Measurements from ENCODE around the gene CCDC106.

Gene CCDC106

DNA sequence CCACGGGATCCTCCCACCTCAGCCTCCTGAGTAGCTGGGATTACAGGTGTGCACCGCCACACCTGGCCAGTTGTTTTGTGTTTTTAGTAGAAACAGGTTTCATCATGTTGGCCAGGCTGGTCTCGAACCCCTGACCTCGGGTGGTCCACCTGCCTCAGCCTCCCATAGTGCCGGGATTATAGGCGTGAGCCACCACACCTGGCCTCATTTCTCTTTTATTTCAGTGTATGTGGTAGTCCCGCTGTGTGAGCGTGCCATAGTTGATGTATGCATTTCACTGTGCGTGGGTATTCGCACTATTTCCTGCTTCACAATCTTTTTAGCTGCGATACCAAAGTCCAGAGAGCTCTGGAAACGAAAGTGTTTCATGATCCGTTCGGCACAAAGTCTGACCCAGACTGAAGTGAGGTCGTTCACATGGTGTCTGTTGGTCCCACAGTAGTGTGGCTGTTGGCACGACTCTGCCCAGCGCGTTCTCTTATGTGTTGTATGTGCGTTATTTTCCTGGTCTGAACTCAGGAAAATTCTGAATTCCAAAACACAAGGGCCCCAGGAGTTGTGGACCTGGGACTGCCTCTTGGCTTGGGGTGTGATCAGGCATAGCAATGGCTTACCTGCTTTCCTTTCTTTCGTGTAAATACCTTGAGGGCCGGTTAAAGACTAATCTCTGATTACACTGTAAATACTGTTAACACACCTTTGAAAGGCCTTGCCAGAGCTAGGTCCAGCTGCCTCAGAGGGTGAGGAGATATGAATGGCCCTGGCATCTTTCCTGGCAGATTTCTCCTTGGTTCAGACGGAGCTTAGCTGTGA, 35.6 kb downstream of the CCDC106 start:
- DNase-seq (ENCODE audit: low read depth), result no peak

DNA sequence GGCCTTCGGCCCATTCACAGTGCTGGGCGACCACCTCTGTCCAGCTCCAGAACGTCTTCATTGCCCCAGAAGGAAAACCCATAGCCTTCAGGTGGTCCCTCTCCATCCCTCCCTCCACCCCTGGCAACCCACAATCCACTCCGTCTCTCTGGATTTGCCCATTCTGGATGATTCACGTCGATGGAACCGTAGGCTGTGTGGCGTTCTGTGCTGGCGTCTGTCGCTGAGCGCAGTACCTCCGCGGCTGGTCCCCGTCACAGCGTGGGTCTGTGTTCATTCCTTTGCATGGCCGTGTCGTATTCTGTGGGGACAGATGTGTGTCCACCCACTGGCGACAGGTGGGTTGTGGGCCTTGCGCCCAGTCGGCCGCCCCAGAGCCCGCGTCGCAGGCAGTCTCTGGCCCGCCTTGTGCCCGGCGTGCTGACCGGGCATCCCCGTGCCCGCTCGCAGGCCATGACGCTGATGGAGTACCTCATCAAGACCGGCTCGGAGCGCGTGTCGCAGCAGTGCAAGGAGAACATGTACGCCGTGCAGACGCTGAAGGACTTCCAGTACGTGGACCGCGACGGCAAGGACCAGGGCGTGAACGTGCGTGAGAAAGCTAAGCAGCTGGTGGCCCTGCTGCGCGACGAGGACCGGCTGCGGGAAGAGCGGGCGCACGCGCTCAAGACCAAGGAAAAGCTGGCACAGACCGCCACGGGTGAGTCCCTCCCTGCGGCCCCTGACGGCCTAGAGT, 37.1 kb downstream of the CCDC106 start:
- DNase-seq (ENCODE audit: low read depth), result no peak

DNA sequence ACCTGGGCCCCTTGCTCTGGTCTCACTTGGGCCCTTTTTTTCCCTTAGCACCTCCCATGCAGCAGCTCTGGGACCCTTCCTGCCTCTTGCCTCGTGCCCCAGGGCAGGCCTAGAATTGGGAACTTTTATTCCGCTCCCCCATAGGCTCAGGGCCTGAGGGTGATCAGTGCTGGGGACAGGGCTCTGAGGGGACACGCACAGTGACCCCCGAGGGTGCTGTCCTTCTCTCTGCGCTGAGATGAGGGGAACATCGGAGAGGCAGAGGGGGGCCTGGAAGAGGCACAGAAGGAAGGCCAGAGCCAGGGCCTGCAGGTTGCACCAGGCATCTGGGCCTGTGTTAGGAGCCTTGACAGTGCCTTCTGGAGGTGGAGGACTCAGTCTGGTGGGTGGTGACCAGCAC, 37.8 kb downstream of the CCDC106 start:
- DNase-seq (ENCODE audit: low read depth), result no peak

DNA sequence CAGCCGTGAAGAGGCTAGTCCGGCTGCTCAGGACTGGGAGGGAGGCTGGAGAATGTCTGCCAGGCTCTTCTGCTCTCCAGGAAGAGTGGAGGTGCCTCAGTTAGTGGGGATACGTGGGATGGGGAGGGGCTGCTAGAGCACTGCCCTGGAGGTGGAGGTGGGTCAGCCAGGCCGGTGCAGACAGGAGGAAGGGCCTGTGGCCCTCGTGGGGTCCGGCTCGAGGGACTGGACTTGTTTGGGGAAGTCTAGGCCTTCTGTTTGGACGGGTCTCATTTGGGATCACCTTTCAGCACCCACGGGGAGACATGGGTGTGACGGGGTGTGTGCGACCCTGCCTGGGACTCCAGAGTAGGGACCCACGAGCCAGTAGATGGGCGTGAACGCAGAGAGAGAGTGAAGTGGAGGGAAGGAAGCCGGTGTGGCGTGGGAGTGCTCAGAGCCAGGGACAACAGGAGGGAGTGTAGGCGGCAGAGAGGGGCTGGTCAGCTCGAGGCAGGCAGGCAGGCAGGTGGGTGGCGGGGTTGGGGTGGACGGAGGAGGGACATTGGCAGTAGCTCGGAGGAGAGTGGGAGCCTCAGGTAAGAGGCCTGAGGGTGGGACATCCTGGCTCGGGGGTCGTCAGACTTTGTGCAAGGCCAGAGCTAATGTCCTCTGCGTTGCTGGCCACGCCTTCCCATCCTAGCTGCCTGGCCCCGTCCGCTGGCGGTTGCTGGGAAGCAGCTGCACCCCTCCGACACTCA, 38.5 kb downstream of the CCDC106 start:
- DNase-seq (ENCODE audit: low read depth), result no peak

DNA sequence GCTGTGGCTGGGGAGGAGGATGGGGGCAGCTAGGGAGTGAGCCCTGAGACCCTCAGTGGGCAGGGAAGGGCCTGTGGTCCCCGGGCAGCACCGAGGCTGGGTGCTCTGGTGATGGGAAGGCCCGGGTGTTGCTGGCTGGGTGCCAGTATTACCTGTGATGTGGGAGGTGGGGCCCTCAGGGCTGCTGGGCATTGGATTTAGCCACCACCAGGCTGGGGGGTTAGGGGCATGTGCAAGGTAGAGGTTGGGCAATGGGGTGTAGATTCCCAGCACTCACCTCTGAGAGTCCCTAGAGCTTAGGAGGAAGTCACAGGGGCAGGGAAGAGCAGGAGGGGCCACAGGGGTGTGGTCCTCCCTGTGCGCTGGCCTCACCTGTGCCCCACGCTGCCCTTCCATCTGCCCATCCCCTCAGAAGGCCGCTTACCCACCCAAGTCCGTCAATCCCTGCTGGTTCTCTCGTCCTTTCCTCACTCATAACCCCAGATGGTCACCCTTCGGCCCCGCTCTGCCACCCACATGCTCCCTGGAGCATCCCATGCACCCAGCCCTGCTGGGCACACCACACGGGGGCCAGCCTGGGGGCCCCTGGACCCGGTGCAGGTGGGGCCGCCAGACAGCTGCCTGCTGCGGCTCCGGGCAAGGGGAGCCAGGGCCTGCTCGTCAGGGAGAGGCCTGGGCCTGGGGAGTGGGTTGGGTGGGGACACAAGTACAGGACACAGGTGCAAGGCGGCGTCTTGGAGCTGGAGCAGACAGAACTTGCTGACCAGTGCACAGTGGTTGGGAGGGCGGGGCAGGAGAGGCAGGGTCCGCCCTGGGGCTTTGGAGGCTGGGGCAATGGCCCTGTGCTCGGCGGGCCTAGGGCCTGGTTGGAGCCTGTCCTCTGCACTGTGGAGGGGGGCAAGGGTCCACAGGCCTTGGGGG, 39.5 kb downstream of the CCDC106 start:
- DNase-seq (ENCODE audit: low read depth), result no peak

DNA sequence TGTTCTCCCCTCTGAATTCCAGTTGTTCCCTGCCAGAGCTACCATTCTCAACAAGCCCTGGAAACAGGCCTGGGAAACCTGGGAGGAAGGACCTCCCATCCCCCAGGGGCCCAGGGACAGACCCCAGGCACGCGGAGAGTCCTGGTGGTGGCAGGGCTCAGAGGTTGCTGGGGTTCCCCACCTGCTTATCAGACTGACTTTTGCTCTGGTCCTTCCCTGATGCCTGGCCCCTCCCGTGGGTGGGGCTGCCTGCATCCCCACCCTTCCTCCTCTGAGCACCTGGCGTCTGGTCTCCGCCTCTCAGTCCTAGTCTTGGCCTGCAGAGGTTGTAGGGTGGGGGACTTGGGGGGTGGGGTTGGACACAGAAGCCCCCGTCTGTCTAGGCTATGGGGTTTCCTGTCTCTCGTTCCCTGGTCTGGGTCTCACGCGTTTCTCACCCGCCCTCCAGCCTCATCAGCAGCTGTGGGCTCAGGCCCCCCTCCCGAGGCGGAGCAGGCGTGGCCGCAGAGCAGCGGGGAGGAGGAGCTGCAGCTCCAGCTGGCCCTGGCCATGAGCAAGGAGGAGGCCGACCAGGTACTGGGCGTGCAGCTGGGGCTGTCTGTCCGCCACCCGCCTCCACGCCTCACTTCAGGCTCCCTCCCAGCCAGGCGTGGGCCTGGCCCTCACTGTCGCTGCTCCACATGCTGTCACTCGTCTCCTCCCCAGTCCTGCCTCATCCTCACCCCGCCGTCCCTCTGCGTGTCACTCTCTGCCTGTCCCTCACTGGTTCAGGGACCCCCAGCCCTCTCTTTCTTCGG, 40.6 kb downstream of the CCDC106 start:
- DNase-seq (ENCODE audit: low read depth), result no peak

DNA sequence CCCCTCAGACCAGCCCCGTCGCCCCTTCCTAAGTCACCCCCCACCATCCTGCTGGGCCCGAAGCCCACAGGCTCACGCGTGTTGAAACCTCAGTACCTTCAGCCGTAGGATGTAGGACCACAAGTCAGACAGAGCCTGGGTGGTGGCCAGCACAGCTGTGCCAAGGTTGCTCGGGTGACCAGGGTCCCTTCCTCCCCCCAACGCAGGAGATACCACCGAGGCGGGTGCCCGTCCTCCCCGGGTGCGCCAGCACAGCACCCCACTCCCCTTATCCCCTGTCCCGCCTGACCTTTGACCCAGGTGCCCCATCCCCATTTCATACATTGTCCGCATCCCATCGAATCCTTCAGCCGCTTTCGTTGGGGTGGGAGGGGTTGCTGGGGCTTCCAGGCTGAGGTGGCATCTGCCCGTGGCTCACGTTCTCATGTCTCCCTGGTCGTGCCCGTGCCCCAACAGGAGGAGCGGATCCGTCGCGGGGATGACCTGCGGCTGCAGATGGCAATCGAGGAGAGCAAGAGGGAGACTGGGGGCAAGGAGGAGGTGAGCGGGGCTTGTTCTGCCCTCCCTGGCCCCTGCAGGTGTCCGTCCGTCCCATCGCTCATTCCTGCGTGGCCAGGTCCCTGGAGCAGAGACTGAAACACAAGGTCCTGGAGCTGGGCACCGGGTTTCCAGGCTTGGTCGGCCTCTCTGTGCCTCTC, 41.5 kb downstream of the CCDC106 start:
- no peak for DNase-seq (ENCODE audit: low read depth)

DNA sequence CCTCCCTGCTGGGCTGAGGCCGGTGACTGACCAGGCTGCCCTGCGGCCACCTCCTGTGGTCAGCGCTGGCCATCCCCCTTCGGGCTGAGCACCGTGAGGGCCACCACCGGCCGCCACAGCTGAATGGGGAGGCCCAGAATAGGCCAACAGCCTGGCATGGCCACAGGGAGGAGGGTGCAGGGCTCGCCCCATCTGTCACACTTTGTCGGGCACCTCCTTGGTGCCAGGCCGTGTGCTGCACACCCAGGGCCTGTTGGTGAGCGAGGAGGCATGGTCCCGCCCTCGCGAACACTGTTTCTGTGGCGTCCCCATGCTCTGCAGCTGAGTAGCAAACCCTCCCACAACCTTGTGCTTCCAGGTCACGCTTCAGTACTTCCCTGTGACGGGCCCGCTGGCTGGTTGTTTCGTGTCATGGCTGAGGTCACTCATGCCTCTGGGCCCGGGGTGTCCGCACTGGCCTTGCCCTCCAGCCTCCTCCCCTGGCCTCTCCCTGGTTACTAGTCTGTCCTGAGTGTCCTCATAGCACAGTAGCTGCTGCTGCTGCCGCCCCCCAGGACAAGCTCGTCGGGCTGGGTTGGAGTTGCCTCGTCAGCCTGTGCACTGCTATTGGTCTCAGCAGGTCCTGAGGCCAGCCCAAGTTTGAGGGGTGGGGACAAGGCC, 42.2 kb downstream of the CCDC106 start:
- DNase-seq (ENCODE audit: low read depth), result no peak

DNA sequence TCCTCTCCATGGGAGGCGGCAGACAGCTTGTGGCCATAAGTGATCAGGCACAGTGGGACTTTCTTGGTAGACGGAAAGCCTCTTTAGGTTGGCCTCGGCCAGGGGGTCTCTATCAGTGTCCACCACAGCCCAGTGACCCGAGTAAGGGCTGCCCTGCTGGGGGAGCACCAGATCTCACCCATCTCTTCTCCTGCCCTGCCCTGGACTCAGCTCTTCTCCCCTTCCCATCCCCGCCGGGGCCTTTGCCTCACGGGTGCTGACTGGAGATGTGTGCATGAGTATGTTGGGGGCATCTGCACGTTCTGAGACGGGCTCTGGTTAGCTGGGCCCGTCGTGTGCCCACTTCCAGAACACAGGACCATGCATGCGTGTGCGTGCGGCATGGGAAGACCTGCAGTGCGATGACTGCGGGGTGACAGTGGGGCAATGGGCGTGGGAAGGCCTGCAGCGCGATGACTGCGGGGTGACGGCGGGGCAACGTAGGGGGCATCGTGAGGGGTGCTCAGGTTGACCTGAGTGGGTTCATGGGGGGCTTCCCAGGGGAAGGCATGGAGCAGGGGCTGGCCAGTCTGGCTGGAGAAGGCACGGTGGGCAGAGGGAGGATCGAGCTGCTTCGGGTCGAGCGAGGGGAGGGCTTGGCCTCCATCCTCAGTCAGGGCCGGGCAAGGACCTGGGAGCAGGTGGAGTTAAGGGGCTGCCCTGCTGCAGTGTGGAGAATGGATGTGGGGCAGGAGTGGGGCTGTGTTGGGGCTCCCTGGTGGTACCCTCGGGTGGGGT, 42.9 kb downstream of the CCDC106 start:
- DNase-seq (ENCODE audit: low read depth), result no peak

DNA sequence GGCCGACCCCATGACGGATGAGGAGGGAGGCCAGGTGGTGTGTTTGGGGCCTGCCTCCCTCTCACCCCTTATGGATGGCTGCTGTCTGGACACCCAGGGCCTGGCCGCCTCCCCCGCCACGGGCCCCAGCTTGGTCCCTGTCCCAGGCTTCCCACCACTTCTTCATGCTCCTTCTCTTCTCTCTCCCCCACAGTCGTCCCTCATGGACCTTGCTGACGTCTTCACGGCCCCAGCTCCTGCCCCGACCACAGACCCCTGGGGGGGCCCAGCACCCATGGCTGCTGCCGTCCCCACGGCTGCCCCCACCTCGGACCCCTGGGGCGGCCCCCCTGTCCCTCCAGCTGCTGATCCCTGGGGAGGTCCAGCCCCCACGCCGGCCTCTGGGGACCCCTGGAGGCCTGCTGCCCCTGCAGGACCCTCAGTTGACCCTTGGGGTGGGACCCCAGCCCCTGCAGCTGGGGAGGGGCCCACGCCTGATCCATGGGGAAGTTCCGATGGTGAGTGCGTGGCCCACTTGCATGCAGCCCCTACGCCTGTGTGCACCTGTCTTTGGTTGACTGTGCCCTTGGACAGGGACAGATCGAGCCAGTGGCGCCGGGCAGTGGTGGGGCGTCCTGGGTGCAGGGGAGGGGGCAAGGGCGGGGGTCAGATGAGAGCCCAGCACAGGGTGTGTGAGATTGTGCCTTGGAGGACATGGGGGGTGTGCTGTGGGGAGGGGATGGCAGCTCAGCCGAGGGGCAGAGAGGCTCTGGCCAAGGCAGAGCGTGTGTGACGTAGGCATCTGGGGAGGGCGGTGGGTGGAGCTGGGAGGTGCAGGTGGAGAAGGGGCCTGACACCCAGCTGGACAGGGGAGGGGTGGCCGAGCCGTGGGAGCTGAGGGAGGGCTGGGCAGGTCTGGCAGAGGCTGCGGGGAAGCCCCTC, 43.8 kb downstream of the CCDC106 start:
- no peak for DNase-seq (ENCODE audit: low read depth)

DNA sequence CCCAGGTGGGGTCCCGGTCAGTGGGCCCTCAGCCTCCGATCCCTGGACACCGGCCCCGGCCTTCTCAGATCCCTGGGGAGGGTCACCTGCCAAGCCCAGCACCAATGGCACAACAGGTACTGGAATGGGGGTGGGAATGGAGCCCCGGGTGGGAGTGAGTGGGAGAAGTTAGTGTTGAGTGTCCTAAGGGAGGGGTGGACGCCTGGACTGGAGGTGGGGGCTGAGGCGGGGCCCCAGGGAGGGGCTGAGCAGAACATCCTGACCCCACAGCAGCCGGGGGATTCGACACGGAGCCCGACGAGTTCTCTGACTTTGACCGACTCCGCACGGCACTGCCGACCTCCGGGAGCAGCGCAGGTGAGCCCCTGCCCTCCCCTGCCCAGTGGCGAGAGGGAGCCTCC, 44.7 kb downstream of the CCDC106 start:
- DNase-seq (ENCODE audit: low read depth), result no peak

DNA sequence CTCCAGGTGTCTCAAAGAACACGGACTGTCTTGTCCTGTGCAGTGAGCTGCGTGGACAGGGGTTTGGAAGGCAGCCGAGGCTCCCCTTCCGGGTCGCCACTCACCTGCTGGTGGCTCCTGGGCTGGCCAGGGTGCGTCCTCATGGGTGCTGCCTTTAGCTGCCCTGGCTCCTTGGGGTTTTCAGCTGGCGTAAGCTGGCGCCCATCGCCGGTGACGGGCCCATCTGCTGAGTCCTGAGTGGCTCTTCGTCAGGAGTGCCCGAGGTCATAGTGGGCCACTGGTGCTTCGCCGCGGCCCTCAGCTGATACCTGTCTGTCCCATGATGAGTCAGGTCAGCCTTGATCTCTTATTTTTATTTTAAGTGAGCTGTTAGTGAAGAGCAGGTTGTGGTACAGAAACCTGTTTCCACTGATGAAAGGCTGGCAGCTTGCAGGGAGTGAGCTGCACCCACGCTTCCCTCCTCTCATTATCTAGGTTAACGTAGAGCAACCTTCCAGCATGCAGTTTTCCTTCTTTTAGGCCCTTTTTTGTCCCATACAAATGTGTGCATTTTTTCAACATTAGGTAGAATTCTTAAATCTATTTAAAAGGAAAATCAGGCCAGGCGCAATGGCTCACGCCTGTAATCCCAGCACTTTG, 45.4 kb downstream of the CCDC106 start:
- no peak for DNase-seq (ENCODE audit: low read depth)

DNA sequence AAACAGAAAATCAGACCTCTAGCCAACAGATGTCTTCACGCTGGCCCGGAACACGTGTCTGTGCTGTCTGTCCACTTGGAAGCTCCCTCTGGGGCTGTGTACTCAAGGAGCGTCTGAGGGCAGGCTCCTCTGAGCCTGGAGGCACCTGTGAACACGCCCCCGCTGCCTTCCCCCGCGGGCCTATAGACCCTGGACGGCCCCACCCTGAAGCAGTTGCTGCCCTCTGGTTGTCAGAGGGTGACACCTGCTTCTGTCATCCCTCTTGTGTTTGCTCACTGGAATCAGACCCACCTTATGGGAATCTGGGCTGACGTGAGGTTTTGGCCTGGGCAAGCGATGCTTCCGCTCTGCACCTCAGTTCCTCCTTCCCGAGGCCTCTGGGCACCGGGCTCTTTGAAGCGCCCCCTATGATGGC, 46.2 kb downstream of the CCDC106 start:
- DNase-seq (ENCODE audit: low read depth), result no peak

DNA sequence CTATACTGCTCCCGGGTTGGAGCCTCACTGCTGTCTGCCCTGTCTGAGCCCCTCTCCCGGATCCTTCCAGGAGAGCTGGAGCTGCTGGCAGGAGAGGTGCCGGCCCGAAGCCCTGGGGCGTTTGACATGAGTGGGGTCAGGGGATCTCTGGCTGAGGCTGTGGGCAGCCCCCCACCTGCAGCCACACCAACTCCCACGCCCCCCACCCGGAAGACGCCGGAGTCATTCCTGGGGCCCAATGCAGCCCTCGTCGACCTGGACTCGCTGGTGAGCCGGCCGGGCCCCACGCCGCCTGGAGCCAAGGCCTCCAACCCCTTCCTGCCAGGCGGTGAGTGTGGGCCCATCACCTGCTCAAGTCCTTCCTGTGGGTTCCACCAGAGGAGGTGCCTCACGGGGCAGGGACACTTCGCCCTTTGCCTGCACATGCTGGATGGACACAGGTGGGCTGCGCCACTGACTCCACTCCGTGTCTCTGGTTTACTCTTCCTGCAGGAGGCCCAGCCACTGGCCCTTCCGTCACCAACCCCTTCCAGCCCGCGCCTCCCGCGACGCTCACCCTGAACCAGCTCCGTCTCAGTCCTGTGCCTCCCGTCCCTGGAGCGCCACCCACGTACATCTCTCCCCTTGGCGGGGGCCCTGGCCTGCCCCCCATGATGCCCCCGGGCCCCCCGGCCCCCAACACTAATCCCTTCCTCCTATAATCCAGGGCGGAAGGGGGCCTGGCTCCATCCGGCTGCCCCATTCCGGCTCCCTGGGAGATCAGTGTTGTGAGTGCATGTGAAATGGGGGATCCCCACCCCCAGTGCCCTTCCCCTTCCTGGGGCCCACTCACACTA, 46.9 kb downstream of the CCDC106 start:
- no peak for DNase-seq (ENCODE audit: low read depth)

DNA sequence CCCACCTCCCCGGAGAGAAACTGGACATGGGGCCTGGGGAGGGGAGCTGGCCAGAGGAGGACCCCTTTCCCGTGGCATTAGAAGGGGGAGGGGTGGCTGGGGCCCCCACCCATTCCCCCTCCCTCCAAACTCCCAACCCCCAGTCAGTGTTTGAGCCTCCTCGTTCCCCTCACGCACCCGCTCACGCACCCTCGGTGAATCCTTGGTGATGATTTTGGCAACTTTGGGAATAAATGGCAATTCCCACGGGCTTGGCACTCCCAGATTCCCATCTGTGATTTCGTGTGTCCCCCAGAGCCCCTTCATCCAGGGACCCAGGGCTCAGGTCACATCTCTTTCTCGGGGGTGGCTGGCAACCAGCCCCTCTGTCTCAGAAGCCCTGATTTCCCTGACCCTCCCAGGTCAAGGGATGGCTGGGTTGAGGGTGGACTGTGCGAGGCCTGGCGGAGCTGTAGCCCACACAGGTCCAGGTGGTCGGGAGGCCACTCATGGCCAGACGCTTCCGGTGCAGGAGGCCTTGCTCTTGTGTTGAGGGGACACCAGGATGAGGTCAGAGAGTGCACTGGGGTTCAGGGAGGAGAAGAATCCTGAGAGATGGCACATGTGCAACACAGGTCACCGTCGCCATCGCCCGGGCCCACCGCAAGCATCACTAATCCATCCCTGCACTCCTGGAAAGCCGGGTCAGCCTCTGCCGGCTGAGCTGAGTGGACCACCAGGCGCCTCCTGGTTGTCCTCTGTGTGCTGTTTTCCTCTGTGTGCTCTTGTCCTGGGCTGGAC, 47.7 kb downstream of the CCDC106 start:
- DNase-seq (ENCODE audit: low read depth), result no peak

Data from fibroblast of gingiva (primary cell).